NCI-H146 treated with DMSO at 0.1 percent for 48 hours (cell line): Measurements from ENCODE around the gene CCDC148.
"Not testable (repeated sequence)": the region's sequence is repeated elsewhere in the genome, so short reads cannot be mapped to it uniquely, and the experiment has no call there.

ENCODE experiments used
- DNase-seq: peaks from one replicate; lab custom pipeline; 2025; ENCODE audit not compliant: unreplicated experiment; lab: John Stamatoyannopoulos, UW

Gene CCDC148

GRCh38 chr2:158378926-158379325 lies 77.6 kb downstream of the CCDC148 start:
- DNase-seq, result no peak

- no peak for DNase-seq
Observed at GRCh38 chr2:158366342-158366741, 90.2 kb downstream of the CCDC148 start.

- no peak for DNase-seq
Observed at GRCh38 chr2:158359846-158360245, 96.7 kb downstream of the CCDC148 start.

- no peak for DNase-seq
Observed at GRCh38 chr2:158357699-158358098, 98.9 kb downstream of the CCDC148 start.

- no peak for DNase-seq
Observed at GRCh38 chr2:158357122-158357521, 99.4 kb downstream of the CCDC148 start.

GRCh38 chr2:158351466-158351816 lies 105.1 kb downstream of the CCDC148 start:
- not testable (repeated sequence) for DNase-seq

GRCh38 chr2:158350751-158351465 lies 105.6 kb downstream of the CCDC148 start:
- DNase-seq, result not testable (repeated sequence)

- no peak for DNase-seq
Observed at GRCh38 chr2:158346032-158346431, 110.5 kb downstream of the CCDC148 start.

GRCh38 chr2:158339513-158339912 lies 117.0 kb downstream of the CCDC148 start:
- DNase-seq, result no peak

GRCh38 chr2:158337018-158337417 lies 119.5 kb downstream of the CCDC148 start:
- DNase-seq, result no peak

- not testable (repeated sequence) for DNase-seq
Observed at GRCh38 chr2:158331799-158332198, 124.8 kb downstream of the CCDC148 start.

- DNase-seq, result no peak
Observed at GRCh38 chr2:158325782-158326340, 130.7 kb downstream of the CCDC148 start.

GRCh38 chr2:158325031-158325781 lies 131.3 kb downstream of the CCDC148 start:
- no peak for DNase-seq

- no peak for DNase-seq
Observed at GRCh38 chr2:158323381-158323780, 133.2 kb downstream of the CCDC148 start.

- no peak for DNase-seq
Observed at GRCh38 chr2:158321264-158321663, 135.3 kb downstream of the CCDC148 start.

GRCh38 chr2:158319269-158319668 lies 137.3 kb downstream of the CCDC148 start:
- DNase-seq, result no peak

- no peak for DNase-seq
Observed at GRCh38 chr2:158317642-158318041, 138.9 kb downstream of the CCDC148 start.

GRCh38 chr2:158315803-158316414 lies 140.6 kb downstream of the CCDC148 start:
- no peak for DNase-seq

GRCh38 chr2:158315000-158315399 lies 141.6 kb downstream of the CCDC148 start:
- no peak for DNase-seq

- DNase-seq, result no peak
Observed at GRCh38 chr2:158313734-158314133, 142.8 kb downstream of the CCDC148 start.

GRCh38 chr2:158312981-158313380 lies 143.6 kb downstream of the CCDC148 start:
- no peak for DNase-seq

- DNase-seq, result not testable (repeated sequence)
Observed at GRCh38 chr2:158310407-158310806, 146.1 kb downstream of the CCDC148 start.
